ENCODE data around the gene CYSTM1. TPM values are rescaled to one million over a fixed set of nuclear protein-coding genes. Genes with fewer than 3 reads are reported as not detected.
A peak's percentile ranks its signal among the peaks of the same experiment; 100 is the strongest.

Gene CYSTM1
- total RNA-seq, 2 donors from 2014 or later, result 56.8 to 97.2 TPM

DNA sequence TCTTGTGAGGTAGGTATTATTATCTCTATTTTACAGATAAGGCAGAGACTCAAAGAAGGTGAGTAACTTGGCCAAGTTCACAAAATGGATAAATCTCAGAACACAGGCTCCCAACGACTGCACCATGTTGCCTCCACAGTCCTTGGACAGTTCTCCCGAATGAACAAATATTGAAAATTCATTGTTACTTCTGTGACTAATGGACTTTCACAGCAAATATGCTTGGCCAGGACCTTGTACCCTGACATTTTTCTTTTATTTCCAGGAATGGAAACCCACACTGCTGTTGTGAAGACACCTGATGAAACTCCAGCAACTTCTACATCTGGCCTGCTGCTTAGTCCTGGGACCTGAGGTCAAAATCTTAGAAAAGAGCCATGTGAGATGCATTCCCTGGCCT lies 2.5 kb upstream of the CYSTM1 start:
- TF ChIP-seq, protein P1, sequence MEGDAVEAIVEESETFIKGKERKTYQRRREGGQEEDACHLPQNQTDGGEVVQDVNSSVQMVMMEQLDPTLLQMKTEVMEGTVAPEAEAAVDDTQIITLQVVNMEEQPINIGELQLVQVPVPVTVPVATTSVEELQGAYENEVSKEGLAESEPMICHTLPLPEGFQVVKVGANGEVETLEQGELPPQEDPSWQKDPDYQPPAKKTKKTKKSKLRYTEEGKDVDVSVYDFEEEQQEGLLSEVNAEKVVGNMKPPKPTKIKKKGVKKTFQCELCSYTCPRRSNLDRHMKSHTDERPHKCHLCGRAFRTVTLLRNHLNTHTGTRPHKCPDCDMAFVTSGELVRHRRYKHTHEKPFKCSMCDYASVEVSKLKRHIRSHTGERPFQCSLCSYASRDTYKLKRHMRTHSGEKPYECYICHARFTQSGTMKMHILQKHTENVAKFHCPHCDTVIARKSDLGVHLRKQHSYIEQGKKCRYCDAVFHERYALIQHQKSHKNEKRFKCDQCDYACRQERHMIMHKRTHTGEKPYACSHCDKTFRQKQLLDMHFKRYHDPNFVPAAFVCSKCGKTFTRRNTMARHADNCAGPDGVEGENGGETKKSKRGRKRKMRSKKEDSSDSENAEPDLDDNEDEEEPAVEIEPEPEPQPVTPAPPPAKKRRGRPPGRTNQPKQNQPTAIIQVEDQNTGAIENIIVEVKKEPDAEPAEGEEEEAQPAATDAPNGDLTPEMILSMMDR (IDR thresholded peaks at IDR 0.05), result no peak
- no peak for TF ChIP-seq POLR2A (IDR thresholded peaks at IDR 0.05)
- ATAC-seq (no peak), DNase-seq (no peak)
- H3K36me3 ChIP-seq (replicated peaks in 1 of 2; ENCODE audit: insufficient read depth in 1 of 2, low read depth in 2 of 2), result no peaks in the 10 kb centered on the region
- H3K9me3 ChIP-seq, result no peaks in the 10 kb centered on the region
- WGBS, 2 donors, result 56 to 65% methylated on average over 2 of the region's 2 CpGs
- H3K27me3 ChIP-seq, result no peaks in the 10 kb centered on the region
- H3K4me1 ChIP-seq, result peaks cover 17% of the 10 kb centered on the region
- H3K4me3 ChIP-seq, result no peak overlapping the region
- intact Hi-C loops (cut with DNase I), result no loop called here
- H3K27ac ChIP-seq, result no peak overlapping the region

DNA sequence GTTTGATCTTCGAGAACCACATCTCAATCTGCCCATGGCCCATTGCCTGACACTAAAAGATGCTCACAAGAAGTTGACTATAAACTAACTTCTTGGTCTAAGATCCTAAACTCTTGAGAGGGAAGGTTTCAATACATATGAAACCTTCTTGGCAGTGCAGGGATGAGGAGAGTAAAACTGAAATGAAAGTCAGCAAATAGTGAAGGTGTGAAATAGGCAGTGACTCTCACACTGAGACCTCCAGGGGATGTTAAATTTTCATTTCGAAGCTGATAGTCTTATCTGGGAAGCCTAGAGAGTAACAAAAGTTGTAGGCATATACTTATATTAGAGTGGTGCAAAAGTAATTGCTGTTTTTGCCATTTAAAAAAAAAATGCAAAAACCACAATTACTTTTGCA lies 974 bp upstream of the CYSTM1 start:
- TF ChIP-seq, protein P1 (IDR thresholded peaks at IDR 0.05), result no peak
- TF ChIP-seq POLR2A (IDR thresholded peaks at IDR 0.05), result no peak
- H3K4me1 ChIP-seq, result peaks cover 32% of the 10 kb centered on the region
- DNase-seq (no peak), ATAC-seq (no peak)
- intact Hi-C loops (cut with DNase I), result no loop called here
- H3K4me3 ChIP-seq, result no peak overlapping the region
- H3K36me3 ChIP-seq (replicated peaks in 1 of 2; ENCODE audit: insufficient read depth in 1 of 2, low read depth in 2 of 2), result no peaks in the 10 kb centered on the region
- peak overlapping the region in 3 of 4 donors; percentile 97 to 100 (median 99) for H3K27ac ChIP-seq
- H3K27me3 ChIP-seq, result no peaks in the 10 kb centered on the region
- 72 to 77% methylated on average over 2 of the region's 2 CpGs for WGBS, 2 donors
- no peaks in the 10 kb centered on the region for H3K9me3 ChIP-seq

DNA sequence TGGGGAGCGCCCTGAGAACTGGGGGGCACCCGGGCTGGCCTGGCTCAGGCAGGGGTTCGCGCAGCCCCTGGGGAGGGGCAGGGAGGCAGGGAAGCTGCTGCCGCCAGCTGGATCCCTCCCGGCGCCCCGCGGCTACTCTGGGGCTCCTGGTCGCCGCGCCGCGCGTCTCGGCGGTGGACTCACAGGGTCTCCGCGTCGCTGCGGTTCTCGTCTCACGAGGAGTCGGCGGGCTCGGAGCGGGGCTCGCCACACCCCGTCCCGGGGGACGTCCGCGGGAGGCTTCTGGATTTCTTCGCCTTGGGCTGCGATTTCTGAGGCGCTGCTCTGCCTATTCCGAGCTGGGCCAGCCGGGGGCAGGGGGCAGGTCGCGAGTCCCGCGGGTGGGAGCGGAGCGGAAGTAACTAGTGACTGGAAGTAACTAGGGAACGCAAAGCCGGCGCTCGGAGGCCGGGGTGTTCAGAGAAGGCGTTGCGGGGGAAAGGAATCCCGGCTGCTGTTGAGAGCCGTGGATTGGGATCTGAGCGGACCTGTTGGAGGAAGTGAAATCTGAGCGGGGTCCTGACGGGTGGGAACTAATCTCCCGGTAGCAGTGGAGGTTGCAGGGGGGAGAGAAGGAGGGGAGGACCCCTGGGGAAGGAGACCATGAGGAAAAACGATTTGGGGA lies 511 bp downstream of the CYSTM1 start:
- no peaks in the 10 kb centered on the region for H3K36me3 ChIP-seq (replicated peaks in 1 of 2; ENCODE audit: insufficient read depth in 1 of 2, low read depth in 2 of 2)
- ATAC-seq (peak; percentile 69), DNase-seq (peak; percentile 80 to 86 (median 85))
- intact Hi-C loops (cut with DNase I), result no loop called here
- TF ChIP-seq POLR2A (IDR thresholded peaks at IDR 0.05), result no peak
- TF ChIP-seq, protein P1 (IDR thresholded peaks at IDR 0.05), result peak in 4 of 7 experiments; percentile 33 to 41 (median 34)
- 0% methylated on average over 20 to 53 of the region's 58 CpGs for WGBS, 2 donors
- no peaks in the 10 kb centered on the region for H3K27me3 ChIP-seq
- peak overlapping the region; percentile 83 to 94 for H3K4me3 ChIP-seq
- no peaks in the 10 kb centered on the region for H3K9me3 ChIP-seq
- peaks cover 45% of the 10 kb centered on the region for H3K4me1 ChIP-seq
- peak overlapping the region; percentile 89 to 100 (median 98) for H3K27ac ChIP-seq

DNA sequence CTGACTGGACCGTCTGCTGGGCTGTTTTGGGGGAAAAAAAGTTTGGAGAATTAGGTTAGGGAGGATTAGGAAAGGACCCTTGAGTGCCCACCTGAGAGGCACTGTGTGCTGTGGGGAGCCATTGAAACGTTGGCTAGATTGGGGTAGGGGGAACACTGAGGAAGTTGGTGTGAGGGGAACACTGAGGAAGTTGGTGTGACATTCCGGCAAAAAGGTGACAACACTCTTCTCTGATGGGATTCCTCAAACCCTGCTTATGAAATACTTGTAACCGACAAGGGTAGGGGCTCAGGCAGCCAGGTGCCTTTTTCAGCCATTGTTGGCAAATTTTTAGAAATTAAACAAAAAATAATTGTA lies 1.0 kb downstream of the CYSTM1 start:
- no peaks in the 10 kb centered on the region for H3K9me3 ChIP-seq
- WGBS, 2 donors, result 1% methylated on average over 4 of the region's 4 CpGs
- H3K36me3 ChIP-seq (replicated peaks in 1 of 2; ENCODE audit: insufficient read depth in 1 of 2, low read depth in 2 of 2), result no peaks in the 10 kb centered on the region
- H3K4me3 ChIP-seq, result peak overlapping the region; percentile 83 to 94
- H3K27ac ChIP-seq, result peak overlapping the region; percentile 89 to 100 (median 98)
- H3K4me1 ChIP-seq, result peaks cover 50% of the 10 kb centered on the region
- DNase-seq, result no peak
- ATAC-seq, result no peak
- no peak for TF ChIP-seq POLR2A (IDR thresholded peaks at IDR 0.05)
- TF ChIP-seq, protein P1 (IDR thresholded peaks at IDR 0.05), result no peak
- intact Hi-C loops (cut with DNase I), result no loop called here
- H3K27me3 ChIP-seq, result no peaks in the 10 kb centered on the region

DNA sequence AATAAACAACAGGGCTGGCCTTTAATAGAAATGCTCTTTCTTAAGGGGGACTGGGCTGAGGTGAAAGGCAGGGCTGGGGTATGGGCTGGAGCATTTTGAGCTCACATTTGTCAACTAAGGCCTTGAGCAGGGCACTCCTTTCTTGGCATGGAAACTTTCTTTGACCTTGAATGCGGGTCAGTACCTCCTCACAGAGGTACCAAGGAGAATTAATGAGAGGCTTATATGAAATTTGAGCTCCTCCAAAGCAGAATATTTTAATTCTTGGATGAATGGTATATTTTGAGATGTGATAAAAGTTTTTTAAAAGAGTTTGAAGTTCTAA lies 3.1 kb downstream of the CYSTM1 start:
- DNase-seq (peak; percentile 46 to 79 (median 68)), ATAC-seq (no peak)
- Histone ChIP-seq H3K27me3 (no peaks in the 10 kb centered on the region), H3K27ac (peak overlapping the region; percentile 29 to 100 (median 49)), H3K4me1 (peaks cover 70% of the 10 kb centered on the region), H3K9me3 (no peaks in the 10 kb centered on the region), H3K4me3 (no peak overlapping the region), H3K36me3 (replicated peaks in 1 of 2; ENCODE audit: insufficient read depth in 1 of 2, low read depth in 2 of 2) (no peaks in the 10 kb centered on the region)
- intact Hi-C loops (cut with DNase I), result no loop called here
- TF ChIP-seq, protein P1 (IDR thresholded peaks at IDR 0.05), result no peak
- TF ChIP-seq POLR2A (IDR thresholded peaks at IDR 0.05), result no peak
- WGBS, 2 donors, result 7 to 17% methylated on average over 1 of the region's 1 CpG

Measured in body of pancreas (tissue), 4 donors.